Ureter (tissue), 1 donor: ENCODE data around the gene CKS1B. TPM values are rescaled to one million over a fixed set of nuclear protein-coding genes. Genes with fewer than 3 reads are reported as not detected.

Source experiments
- DNase-seq: peaks from one replicate; pipeline ENCODE4 v3.0.0-alpha.2; 2020; ENCODE audit warnings: low spot score
- total RNA-seq: library from RNA; stranded (reverse); gene quantifications from one replicate; pipeline ENCODE4 v1.2.4, GENCODE V29; 2023
- donor health status: DM: yes; HTN: yes; CAD: no.

CKS1B gene
- total RNA-seq, 1 donor from 2014 or later: 24.8 TPM

GRCh38 chr1:154945962-154946850 is 28.3 kb upstream of the CKS1B start:
- no peak for DNase-seq

GRCh38 chr1:154948079-154948478 is 26.4 kb upstream of the CKS1B start:
- no peak for DNase-seq

GRCh38 chr1:154951901-154952657 is 22.4 kb upstream of the CKS1B start:
- DNase-seq: no peak

GRCh38 chr1:154952664-154953063 is 21.8 kb upstream of the CKS1B start:
- no peak for DNase-seq

GRCh38 chr1:154953611-154954038 is 20.9 kb upstream of the CKS1B start:
- no peak for DNase-seq

GRCh38 chr1:154954541-154954940 is 19.9 kb upstream of the CKS1B start:
- no peak for DNase-seq

- DNase-seq: no peak
These were observed 19.3 kb upstream of the CKS1B start for GRCh38 chr1:154955039-154955717.

GRCh38 chr1:154955718-154956543 is 18.6 kb upstream of the CKS1B start, which contains the start of gene PBXIP1:
TSS of gene PBXIP1 (minus strand) at chr1:154956099. CDS start at chr1:154953721, 2,378 bp downstream.
- peak; percentile 89 for DNase-seq

GRCh38 chr1:154956544-154956941 is 17.9 kb upstream of the CKS1B start:
- no peak for DNase-seq

- no peak for DNase-seq
These were observed 17.3 kb upstream of the CKS1B start for GRCh38 chr1:154957091-154957657.

- DNase-seq: no peak
These were observed 16.4 kb upstream of the CKS1B start for GRCh38 chr1:154958036-154958435.

- DNase-seq: no peak
These were observed 15.6 kb upstream of the CKS1B start for GRCh38 chr1:154958681-154959425.

- DNase-seq: no peak
These were observed 15.1 kb upstream of the CKS1B start for GRCh38 chr1:154959426-154959780.

GRCh38 chr1:154960446-154961136 is 13.9 kb upstream of the CKS1B start:
- no peak for DNase-seq

GRCh38 chr1:154961207-154962155 is 13.0 kb upstream of the CKS1B start, which contains the start of gene PYGO2:
TSS of gene PYGO2 (minus strand) at chr1:154961782. CDS start at chr1:154961576, 206 bp downstream.
- peak; percentile 84 for DNase-seq

- DNase-seq: no peak
These were observed 12.2 kb upstream of the CKS1B start for GRCh38 chr1:154962156-154962749.

- no peak for DNase-seq
These were observed 11.6 kb upstream of the CKS1B start for GRCh38 chr1:154962795-154963330.

GRCh38 chr1:154963643-154964042 is 10.8 kb upstream of the CKS1B start:
- DNase-seq: no peak
